Stimulated activated CD4-positive, alpha-beta T cell treated with anti-CD3 and anti-CD28 coated beads, Interleukin-1b, Interleukin-23, amount 100 ng/mL, for 1 hour (primary cell): ENCODE results near the gene SPAAR.
"Not testable (repeated sequence)": the region's sequence is repeated elsewhere in the genome, so short reads cannot be mapped to it uniquely, and the experiment has no call there.

ENCODE experiments used
- DNase-seq, 2 donors: peaks; one replicate each; pipeline ENCODE4 v3.0.0-alpha.2; 2020; ENCODE audit warnings: low read depth in 2 of 2

The SPAAR gene

DNA sequence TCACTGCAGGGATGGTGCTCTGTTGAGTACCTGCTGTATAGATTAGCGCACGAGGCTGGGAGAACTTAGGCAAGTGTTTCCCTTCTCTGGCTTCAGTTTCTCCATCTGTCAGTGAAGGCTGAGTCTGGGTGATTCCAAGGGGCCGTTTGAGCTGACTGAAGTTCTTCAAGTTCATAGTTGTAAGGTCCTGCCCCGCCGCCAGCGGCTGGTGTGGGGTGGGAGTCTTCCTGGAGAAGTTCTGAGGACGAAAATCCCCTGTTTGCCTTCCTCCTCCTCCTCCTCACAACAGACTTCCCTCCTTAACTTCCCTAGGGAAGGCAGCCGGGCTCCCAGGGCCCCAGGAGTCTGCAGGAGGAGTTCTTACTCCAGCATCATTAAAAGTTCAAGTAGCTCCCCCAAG is 5.0 kb upstream of the SPAAR start:
- DNase-seq, result no peak

DNA sequence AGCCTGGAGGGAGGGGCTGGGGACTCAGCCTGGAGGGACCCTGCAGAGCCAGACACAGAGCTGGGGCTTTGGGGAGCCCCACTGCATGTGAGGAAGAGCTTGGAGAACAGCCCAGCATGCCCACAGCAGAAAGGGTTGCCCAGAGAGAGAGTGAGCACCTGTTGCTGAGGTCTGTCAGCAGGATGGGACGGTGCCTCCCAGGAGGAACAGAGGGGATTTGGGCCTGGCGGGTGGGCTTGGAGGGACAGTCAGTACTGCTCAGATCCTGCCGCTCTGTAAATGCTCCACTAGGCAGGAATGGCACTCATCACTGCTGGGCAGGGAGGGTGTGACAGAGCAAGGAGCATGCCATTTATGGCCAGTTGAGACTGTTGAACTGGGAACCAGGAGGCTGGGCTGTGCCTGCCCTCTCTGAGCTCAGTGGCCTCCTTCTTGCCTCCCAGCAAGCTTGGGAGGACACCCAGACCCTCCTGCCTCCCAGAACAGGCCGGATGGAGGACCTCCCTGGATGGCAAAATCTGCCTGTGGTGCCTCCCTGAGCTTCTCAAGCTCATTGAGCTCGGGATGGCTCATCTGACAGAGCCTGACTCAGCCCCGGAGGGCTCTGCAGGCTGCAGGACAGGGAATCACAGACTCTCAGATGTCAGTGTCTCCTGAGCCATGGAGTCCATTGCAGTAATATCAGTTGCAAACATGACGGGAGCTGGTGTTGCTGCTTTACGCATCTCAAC is 4.1 kb upstream of the SPAAR start:
- no peak for DNase-seq

DNA sequence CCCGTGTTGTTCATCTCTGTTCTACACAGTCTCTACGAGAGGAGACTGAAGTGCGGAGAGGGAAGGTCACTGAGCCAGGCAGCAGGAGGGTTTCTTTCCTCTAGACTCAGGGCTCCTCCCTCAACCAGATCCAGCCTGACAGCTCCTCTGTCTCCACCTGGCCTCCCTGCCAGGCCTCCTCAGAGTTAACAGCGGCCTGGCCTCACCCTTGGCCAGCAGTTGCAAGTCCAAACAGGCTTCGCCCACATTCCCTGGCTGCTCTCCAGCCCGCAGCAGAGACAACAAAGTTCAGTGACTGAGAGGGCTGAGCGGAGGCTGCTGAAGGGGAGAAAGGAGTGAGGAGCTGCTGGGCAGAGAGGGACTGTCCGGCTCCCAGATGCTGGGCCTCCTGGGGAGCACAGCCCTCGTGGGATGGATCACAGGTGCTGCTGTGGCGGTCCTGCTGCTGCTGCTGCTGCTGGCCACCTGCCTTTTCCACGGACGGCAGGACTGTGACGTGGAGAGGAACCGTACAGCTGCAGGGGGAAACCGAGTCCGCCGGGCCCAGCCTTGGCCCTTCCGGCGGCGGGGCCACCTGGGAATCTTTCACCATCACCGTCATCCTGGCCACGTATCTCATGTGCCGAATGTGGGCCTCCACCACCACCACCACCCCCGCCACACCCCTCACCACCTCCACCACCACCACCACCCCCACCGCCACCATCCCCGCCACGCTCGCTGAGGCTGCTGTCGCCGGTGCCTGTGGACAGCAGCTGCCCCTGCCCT is 3.2 kb upstream of the SPAAR start, which contains the start of gene HRCT1:
Gene HRCT1 (plus strand): TSS at position 291 of the 768 bp plus-strand sequence. CDS start 86 bp downstream, at position 377.
- DNase-seq, result no peak

DNA sequence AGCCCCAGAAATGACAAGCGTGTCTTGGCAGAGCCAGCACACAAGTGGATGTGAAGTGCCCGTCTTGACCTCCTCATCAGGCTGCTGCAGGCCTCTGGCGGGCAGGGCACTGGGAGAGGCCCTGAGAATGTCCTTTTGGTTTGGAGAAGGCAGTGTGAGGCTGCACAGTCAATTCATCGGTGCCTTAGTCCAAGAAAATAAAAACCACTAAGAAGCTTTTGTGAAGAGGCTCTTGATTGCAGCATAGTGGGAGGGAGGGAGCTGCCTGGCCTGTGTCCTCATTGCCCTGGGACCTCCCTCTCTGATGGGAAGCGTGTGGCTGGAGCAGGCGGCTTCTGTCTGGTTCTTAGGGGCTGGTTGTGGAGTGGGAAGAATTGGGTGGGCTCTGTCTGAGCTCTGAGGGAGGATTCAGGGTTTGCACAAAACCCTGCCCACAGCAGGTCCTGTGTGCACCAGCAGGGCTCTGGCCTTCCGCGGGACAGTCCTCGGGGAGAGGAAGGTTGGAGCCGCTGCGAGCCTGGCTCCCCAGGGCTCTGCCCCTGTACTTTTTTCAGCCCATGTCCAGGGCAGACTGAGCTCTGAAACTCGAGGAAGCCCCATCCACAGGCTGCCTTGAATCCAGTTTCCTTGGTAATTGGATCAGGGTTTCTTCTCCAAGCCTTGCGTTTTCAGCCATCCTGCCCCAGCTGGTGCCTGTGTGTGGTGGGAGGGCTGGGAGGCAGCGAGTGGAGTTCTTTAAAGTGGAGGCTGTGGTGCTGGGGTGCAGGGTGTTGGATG is 2.2 kb upstream of the SPAAR start:
- DNase-seq, result no peak

DNA sequence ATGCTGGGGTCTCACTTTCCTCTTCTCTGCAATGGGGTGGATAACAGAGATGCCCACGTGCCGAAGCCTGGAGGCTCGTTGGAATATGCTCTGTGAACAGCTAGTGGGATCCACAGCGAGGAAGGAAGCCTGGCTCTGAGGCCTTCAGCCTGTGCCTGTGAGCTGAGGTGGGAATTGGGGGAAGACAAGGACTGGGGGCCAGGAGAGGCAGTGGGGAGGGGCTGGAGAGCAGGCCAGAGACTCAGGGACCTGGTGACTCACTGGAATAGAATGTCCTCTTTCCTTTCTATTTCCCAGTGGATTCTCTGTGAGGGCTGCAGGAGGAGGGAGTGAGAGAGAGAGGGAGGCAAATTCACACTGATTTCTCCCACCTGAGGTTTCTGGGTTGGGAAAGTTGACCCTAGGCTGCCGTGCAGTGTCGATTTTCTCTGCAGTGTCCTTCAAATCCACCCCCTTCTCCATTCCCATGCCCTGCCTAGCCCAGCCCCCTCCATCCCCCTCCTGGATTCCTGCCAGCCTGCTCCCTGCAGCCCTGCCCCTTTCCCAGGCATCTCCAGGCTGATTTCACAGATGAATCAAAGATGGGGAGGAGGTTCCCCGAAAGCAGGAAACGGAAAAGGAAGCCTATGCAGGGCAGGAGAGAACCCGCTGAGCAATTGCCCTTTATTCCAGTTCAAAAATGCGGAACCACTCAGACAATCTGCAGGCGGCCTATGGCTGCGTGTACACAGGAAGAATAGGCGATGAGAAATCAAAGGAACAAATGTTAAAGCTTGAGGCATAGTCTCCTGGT is 1.4 kb upstream of the SPAAR start:
- DNase-seq, result no peak

DNA sequence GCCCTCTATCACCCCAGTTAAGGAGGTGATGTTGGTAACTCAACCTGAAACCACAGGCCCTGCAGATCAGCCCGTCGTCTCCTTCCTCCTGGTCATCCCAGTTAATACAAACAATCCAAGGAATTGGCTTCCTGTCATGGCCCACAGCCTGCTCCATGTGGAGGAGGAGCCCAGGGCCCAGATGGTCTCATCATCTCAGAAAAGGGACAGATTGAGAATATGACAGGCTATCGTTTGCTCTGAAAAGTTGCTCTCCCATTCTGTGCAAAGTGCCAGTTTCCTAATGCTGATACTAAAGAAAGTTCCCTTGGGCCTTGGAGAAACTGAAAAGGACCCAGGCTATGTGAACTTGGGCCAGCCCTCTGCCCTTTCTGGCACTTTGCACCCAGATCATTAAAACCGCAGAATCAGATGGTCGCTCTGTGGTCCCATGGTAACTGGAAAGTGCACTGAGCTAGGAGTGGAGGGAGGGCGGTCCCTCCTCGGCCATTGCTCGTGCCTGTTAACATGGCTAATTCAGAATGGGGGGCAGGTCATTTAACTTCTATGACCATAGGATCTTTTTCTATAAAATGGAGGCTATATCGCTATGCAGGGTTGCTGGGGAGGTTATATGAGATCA is 675 bp upstream of the SPAAR start:
- DNase-seq, result no peak

DNA sequence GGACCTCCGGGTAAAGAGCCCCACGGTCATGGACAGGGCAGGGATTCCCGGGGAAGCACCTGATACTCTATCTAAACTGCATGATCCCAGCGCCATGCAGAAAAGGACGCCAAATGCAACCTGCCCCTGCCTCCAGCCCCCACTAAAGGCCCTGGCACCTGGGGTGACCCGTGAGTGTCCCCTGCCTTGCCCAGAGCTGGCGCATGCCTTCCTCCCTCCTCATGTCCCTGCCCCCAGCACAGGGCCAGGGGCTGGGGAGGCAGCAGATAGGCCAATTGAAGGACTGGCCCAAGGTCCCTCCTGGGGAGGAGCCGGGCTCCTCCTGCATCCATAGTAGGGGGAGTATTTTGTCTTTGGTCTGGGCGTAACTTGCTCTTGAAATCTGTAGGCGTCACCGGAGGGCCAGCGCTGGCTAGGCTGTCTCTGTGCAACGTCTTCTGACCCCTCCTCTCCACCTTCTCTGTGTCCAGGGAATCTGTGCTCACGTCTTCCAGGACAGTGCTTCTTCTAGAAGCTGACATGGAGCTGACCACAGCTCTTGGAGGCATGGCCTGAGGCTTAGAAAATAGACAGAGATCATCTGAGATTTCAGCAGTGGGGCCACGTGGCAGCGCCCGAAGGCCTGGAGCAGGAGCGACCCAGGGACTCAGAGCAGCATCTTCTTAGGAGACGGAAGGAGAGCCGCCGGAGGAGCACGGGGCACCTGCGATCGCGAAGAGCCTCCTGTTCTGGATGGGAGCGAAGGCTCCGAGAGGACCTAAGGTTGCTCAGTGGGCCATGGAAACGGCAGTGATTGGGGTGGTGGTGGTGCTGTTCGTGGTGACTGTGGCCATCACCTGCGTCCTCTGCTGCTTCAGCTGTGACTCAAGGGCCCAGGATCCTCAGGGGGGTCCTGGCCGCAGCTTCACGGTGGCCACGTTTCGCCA is 660 bp downstream of the SPAAR start:
- no peak for DNase-seq

DNA sequence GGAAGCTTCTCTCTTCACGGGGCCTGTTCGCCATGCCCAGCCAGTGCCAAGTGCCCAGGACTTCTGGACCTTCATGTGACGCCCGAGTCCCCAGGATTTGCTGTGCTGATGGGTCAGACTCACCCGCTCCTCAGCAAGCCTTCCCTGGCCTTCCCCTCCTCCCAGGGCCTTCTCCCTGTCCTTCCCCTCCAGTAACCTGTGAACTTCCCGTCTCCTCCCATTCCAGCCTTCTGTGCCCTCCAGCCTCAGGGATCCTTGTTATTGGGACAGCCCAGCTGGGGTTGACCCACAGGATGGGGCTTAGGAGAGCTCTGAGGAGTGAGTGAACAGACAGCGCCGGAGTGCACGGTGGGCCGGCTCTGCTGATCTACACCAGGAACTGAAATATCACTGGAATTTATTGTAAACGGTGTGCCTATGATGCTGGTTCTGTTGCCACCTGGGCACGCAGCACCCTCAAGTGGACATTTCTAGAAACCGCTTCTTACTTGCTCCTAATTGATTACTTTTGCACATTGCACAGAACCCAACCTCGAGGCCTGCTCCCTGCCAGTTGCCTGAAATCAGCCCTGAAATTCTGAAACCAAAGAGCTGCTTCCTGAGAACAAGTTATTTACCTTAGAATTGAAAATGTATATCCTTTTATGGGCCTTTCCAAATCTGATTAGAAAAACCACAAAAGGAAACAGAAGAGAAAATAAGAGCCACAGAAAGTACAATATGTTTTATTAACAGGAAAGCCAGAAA is 1.5 kb downstream of the SPAAR start:
- no peak for DNase-seq

DNA sequence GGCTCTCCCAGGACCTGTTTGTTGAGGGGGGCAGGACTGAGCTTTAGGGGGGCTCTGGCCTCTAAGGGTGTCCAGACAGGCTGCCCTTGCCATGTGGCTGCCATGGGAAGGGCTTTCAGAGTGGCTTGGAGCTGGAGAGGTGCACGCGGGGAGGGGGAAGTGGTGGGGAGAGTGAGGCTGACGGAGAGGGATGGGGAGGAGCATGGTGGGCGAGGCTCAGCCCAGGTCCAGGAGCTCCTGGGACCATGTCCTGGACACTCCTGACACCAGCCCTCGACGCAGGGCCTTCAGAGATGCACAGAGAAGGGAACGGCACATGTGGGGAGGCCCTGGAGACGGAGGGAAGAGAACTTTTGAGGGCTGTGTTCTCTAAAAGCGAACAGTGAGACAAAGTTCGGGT is 2.4 kb downstream of the SPAAR start:
- DNase-seq, result no peak

DNA sequence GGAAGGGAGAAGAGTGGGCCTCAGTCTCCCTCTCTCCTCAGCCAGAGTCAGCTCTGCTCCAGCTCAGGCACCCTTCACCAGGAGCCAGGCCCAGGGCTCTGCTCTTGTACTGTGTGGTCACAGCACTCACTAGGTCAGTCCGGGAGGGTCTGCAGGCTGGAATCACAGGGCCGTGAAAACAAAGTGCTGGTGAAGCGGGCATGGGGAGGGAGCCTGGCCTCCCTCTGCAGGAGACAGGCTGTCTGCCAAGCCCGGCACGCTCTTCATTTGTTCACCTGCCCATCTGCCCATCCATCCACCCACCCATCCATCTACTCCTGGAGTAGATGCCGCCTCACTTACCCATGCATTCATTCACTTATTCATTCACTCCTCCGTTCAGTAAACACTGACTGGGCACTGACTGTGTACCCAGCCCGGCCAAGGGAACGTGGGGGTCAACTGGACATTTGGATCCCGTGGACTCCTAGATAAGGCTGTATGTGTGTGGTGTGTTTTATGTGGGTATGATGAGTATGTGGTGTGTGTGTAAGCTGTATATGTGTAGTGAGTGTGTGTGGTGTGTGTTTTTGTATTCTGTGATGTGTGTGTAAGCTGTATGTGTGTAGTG is 3.6 kb downstream of the SPAAR start:
- no peak for DNase-seq

DNA sequence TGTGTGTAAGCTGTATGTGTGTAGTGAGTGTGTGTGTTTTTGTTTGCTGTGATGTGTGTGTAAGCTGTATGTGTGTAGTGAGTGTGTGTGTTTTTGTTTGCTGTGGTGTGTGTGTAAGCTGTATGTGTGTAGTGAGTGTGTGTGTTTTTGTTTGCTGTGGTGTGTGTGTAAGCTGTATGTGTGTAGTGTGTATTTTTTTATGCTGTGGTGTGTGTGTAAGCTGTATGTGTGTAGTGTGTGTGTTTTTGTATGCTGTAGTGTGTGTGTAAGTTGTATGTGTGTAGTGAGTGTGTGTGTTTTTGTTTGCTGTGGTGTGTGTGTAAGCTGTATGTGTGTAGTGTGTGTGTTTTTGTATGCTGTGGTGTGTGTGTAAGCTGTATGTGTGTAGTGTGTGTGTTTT is 4.1 kb downstream of the SPAAR start:
- DNase-seq, result not testable (repeated sequence)

DNA sequence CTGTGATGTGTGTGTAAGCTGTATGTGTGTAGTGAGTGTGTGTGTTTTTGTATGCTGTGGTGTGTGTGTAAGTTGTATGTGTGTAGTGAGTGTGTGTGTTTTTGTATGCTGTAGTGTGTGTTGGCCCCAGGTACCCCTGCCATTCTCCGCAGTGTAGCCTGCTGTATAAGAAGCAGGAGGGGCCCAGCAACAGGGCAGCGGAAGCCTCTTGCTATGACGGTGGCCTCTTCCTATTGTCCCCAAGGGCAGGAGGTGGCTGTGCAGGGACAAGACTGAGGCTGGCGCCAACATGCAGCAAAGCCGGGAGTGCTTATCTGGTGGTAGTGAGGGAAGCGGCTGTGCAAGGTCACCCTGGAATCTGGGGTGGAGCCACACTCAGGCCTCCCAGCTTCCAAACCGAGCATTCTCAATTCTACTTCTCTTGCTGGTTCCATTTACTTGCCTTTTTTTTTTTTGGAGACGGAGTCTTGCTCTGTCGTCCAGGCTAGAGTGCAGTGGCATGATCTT is 5.1 kb downstream of the SPAAR start:
- no peak for DNase-seq

DNA sequence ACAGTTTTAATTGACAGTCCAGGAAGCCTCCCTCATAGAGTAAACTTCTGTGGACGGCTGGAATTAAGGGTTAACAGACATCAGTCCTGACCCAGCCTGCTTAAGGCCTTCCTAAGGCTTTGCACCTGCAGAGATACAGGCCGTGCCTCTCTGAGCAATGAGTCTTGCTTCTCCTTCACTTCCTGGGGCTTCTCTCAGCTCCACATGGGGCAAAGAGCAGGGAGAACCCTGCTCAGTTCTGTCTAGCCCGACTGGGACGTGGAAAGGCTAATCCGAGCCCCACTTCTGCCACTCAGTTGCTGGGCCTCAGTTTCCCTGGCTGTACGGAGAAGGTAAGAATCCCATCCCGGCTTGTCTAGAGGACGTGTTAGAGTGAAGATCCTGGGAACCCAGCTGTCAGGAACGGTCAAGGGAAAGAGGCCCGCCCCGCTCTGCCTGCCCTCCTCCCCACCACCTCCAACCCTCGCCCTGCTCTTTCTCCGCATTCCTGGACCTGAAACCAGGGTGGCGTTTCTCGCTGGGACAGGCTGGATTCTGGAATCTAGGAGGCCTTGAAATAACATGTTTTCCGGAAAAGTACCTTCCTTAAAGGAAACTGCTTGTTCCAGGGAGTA is 6.5 kb downstream of the SPAAR start:
- DNase-seq, result no peak

DNA sequence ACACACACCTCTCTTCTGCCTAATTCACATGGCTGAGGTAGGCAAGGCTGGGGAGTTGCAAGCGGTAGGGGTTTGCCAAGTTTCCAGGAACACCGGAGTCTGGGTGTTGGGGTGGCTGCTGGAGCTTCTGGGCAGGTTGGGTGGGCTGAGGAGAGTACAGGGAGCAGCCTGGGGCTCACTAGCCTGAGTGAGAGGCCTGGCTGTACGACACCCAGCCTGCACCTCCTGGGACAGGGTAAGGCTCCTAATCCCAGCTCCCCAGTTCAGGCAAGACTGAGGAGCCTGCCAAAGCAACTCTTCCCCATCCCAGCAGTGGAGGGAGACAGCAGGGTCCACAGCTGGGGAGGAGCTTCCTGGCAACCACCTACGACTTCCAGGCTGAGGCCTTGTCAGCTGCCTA is 8.0 kb downstream of the SPAAR start:
- no peak for DNase-seq

DNA sequence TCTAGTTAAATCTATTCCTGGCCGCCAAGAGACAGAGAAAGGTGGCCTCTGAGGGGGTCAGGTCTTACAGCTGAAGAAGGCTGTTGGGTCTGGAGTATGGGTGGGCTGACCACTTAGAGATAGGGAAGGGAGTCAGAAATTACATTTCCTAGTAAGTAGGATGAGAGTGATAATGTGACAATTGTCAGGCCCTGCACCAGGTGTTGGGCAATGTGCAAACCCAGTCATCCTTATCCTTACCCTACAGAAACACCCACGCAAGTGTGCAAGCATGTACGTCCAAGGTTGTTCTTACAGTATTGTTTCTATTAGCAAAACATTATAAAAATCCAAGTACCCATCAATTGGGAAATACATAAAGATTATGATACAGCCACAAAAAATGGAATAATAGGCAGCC is 9.5 kb downstream of the SPAAR start:
- no peak for DNase-seq

DNA sequence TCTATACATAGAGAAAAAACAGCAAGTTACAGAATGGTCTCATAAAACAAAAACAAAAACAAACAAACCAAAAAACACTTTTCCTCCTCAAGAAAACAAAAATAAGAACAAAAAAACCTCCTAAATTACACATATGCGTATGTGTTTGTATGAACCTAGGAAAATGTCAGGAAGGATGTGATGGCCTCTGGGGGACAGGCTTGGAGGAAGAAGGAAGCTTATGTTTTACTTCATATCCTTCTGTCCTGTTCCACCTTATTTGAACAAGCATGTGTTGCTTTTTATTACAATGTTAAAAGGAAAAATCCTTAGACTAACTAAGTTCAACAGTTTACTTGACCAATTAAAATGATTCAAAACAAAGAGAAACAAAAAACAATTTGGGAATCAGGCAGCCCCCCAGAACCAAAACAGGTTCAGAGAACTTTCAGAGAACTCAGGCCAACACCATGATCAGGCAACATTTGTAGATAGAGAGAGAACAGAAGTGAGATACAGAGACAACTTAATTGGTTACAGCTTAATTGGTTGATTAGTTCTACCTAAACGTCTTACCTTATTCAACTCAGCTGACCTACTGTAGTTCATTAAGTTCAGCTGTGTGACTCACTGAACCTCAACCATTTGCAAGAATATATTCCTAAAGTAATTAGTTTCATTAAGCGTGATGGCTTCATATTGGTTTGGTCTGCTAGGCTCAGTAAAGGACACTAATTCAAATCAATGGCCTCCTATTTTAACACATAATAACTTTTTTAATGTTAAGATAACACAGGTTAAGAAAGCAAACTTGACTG is 10.1 kb downstream of the SPAAR start:
- DNase-seq, result no peak

DNA sequence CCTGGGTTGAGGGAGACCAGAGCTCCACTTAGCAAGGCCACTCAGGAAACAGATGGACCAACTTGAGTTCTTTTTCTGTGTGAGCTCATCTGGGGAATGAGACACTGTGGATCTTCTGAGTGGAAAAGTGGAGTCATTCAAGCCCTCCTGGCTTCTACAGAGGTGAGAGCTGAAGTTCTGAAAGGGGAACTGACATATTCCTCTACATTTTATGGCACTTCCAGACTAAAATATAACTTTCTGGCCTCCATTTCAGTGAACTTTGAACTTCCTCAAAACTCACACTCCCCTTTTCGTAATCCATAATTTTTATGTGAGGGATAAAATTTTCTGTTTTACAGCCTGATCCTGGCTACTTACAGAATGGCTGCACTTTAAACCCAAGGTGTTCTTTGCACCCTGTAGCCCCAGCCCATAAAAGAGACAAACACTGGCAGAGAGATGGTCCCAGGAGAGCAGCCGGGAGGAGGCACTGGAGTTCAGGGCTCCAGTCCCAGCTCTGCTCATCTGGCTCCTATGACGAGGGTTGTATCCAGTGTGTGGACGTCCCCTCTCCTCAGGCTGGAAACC is 10.8 kb downstream of the SPAAR start:
- no peak for DNase-seq
